SK-N-SH treated with all-trans-retinoic acid at 6 μM for 48 hours (cell line): ENCODE results near the gene PADI2.

Experiments
- ATAC-seq: fragments of 200-7000 bp; cut with Tn5 transposase; 3 replicates; pipeline ENCODE4 v1.9.1; 2020; ENCODE audit warnings: mild to moderate bottlenecking, moderate library complexity
- ARNTL ChIP-seq: fragments of 450-650 bp; formaldehyde crosslinking; IDR thresholded peaks from 2 replicates; pipeline ENCODE4 v1.5.0; 2020; ENCODE audit warnings: low read depth, mild to moderate bottlenecking, moderate library complexity, borderline replicate concordance
- BACH2 ChIP-seq: fragments of 250-450 bp; sonication (Bioruptor Pico); IDR thresholded peaks from 2 replicates; pipeline ENCODE4 v1.9.0; 2021; ENCODE audit warnings: mild to moderate bottlenecking, borderline replicate concordance
- CSRNP3 ChIP-seq: fragments of 250-450 bp; sonication (Bioruptor Pico); IDR thresholded peaks from 2 replicates; pipeline ENCODE4 v1.5.1; 2021; ENCODE audit warnings: mild to moderate bottlenecking, moderate library complexity
- ESRRG ChIP-seq: fragments of 250-450 bp; sonication (Bioruptor Pico); IDR thresholded peaks from 2 replicates; pipeline ENCODE4 v1.6.1; 2021; ENCODE audit warnings: mild to moderate bottlenecking
- ISL1 ChIP-seq: fragments of 250-450 bp; sonication (Bioruptor Pico); IDR thresholded peaks from 2 replicates; pipeline ENCODE4 v2.1.2; 2022; ENCODE audit warnings: mild to moderate bottlenecking, moderate library complexity
- OSR1 ChIP-seq: fragments of 250-450 bp; sonication (Bioruptor Pico); IDR thresholded peaks from 2 replicates; pipeline ENCODE4 v1.8.0; 2022; ENCODE audit warnings: moderate library complexity, mild to moderate bottlenecking, inconsistent platforms
- PPARA ChIP-seq: fragments of 250-450 bp; sonication (Bioruptor Pico); IDR thresholded peaks from 2 replicates; pipeline ENCODE4 v1.5.0; 2020; ENCODE audit warnings: mild to moderate bottlenecking, borderline replicate concordance
- RARB ChIP-seq: fragments of 250-450 bp; sonication (Bioruptor Pico); IDR thresholded peaks from 2 replicates; pipeline ENCODE4 v1.8.0; 2021; ENCODE audit warnings: mild to moderate bottlenecking, moderate library complexity
- TCF4 ChIP-seq: fragments of 250-450 bp; sonication (Bioruptor Pico); IDR thresholded peaks from 2 replicates; pipeline ENCODE4 v1.8.0; 2021; ENCODE audit warnings: mild to moderate bottlenecking, moderate library complexity, borderline replicate concordance
- TSHZ2 ChIP-seq: fragments of 250-450 bp; sonication (Bioruptor Pico); IDR thresholded peaks from 2 replicates; pipeline ENCODE4 v1.5.0; 2020; ENCODE audit warnings: mild to moderate bottlenecking, moderate library complexity
- ZFP30 ChIP-seq: fragments of 450-650 bp; formaldehyde crosslinking; IDR thresholded peaks from 2 replicates; pipeline ENCODE4 v1.5.0; 2022; ENCODE audit warnings: mild to moderate bottlenecking, moderate library complexity
- ZNF565 ChIP-seq: fragments of 450-650 bp; formaldehyde crosslinking; conservative IDR thresholded peaks from 2 replicates; pipeline ENCODE4 v1.5.0; 2020; ENCODE audit warnings: low read depth, mild to moderate bottlenecking, moderate library complexity
- ZNF70 ChIP-seq: fragments of 450-650 bp; formaldehyde crosslinking; IDR thresholded peaks from 2 replicates; pipeline ENCODE4 v1.5.0; 2020; ENCODE audit warnings: mild to moderate bottlenecking, moderate library complexity
- ZNF8 ChIP-seq: fragments of 450-650 bp; formaldehyde crosslinking; IDR thresholded peaks from 2 replicates; pipeline ENCODE4 v1.5.0; 2020; ENCODE audit warnings: mild to moderate bottlenecking, moderate library complexity
- TF ChIP-seq, protein P1 (sequence below): fragments of 250-450 bp; sonication (Bioruptor Pico); IDR thresholded peaks from 2 replicates; pipeline ENCODE4 v1.5.1; 2020; ENCODE audit warnings: low read depth, mild to moderate bottlenecking, moderate library complexity

PADI2 gene

GRCh38 chr1:17102232-17102631 is 17.0 kb downstream of the PADI2 start (continued):
- TF ChIP-seq, protein P1, sequence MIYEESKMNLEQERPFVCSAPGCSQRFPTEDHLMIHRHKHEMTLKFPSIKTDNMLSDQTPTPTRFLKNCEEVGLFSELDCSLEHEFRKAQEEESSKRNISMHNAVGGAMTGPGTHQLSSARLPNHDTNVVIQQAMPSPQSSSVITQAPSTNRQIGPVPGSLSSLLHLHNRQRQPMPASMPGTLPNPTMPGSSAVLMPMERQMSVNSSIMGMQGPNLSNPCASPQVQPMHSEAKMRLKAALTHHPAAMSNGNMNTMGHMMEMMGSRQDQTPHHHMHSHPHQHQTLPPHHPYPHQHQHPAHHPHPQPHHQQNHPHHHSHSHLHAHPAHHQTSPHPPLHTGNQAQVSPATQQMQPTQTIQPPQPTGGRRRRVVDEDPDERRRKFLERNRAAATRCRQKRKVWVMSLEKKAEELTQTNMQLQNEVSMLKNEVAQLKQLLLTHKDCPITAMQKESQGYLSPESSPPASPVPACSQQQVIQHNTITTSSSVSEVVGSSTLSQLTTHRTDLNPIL (CRISPR knock-in tag) = no peak
- no peak for TF ChIP-seq ESRRG (CRISPR knock-in tag)

DNA sequence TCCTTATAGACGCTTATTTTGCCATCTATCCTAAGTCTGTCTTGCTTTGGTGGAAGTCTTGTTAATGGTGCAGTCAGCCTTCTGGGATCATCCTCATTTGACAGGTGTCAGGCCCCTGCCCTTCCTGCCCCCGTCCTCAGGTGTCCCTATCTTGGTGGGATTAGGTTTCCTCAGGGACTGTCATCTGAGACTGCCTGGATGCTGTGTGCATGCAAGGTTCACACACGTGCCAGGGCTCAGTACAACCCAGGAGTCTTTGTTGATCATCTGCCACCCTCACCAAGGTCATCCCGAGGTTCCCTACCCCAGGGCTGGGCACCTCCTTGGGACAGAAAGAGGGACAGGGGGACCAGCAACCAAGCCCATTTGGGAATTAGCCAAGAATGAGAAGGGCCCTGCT is 18.0 kb downstream of the PADI2 start:
- TF ChIP-seq, protein P1 (CRISPR knock-in tag) = no peak
- TF ChIP-seq ZNF8 (no peak), PPARA (CRISPR knock-in tag) (no peak), TCF4 (CRISPR knock-in tag) (no peak), ISL1 (CRISPR knock-in tag) (no peak), ZNF70 (CRISPR knock-in tag) (no peak), BACH2 (CRISPR knock-in tag) (no peak), TSHZ2 (CRISPR knock-in tag) (no peak), CSRNP3 (no peak), RARB (CRISPR knock-in tag) (no peak)
- no peak for ATAC-seq

DNA sequence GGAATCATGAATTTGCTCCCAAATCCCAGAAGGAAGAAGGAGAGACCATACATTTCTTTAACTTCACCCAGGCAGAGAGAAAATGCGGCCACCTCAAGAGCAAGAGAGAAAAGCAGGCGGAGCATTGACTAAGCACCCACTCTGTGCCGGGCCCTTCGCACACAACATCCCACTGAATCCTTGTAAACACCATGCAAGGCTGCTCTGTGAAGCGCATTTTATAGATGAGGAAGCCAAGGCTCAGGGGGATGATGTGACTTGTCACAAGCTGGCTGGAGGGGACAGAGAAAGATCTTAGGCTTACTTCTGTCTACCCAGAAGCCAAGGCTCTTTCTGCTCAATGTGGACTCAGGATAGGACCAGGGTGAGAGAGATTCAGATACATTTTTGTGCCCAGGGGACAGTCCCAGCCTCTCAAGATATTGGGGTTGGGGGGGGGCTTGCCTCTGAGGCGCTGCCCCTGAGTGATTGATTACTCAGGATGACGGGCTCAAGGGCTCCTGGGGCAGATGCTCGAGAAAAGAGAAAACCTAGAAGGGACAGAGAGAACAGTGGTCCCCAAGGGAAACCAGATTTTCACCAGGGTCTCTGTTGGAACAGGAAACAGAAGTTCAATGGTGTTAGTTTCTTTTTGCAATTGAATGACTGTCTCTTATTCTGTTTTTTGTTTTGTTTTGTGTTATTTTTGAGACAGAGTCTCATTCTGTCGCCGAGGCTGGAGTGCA is 19.5 kb downstream of the PADI2 start:
- ATAC-seq = no peak
- TF ChIP-seq OSR1 (CRISPR knock-in tag) (no peak), PPARA (CRISPR knock-in tag) (no peak), CSRNP3 (no peak), ZNF565 (CRISPR knock-in tag) (no peak), RARB (CRISPR knock-in tag) (no peak), TCF4 (CRISPR knock-in tag) (no peak), ARNTL (CRISPR knock-in tag) (no peak), ZFP30 (CRISPR knock-in tag) (no peak)
- TF ChIP-seq, protein P1 (CRISPR knock-in tag) = no peak
- TF ChIP-seq, all 23 proteins: peak for 0
